Upper lobe of left lung (tissue), 6 donors: Measurements from ENCODE around the gene PARK7. TPM values are rescaled to one million over a fixed set of nuclear protein-coding genes. Genes with fewer than 3 reads are reported as not detected.

Source experiments
- ATAC-seq, 2 donors: fragments of 200-7000 bp; cut with Tn5 transposase; one replicate each; pipeline ENCODE4 v1.9.1; 2022; ENCODE audit warnings: mild to moderate bottlenecking in 2 of 2, moderate library complexity in 2 of 2; ENCODE audit not compliant: low FRiP score in 2 of 2
- DNase-seq, 2 donors: peaks; one replicate each; pipeline ENCODE4 v3.0.0-alpha.2; 2019 to 2020
- H3K27ac ChIP-seq, 4 donors: fragments of 200-600 bp; sonication (generic); one replicate each; pipeline ENCODE4 v1.5.1; 2016 to 2019
- H3K27me3 ChIP-seq, 4 donors: fragments of 200-600 bp; sonication (generic); one replicate each; pipeline ENCODE4 v1.5.1; 2017 to 2019
- H3K36me3 ChIP-seq, 4 donors: fragments of 200-600 bp; sonication (generic); one replicate each; pipeline ENCODE4 v1.5.1; 2016 to 2019
- H3K4me1 ChIP-seq, 4 donors: fragments of 200-600 bp; sonication (generic); one replicate each; pipeline ENCODE4 v1.5.1; 2018 to 2019
- H3K4me3 ChIP-seq, 4 donors: fragments of 200-600 bp; sonication (generic); one replicate each; pipeline ENCODE4 v1.5.1; 2017 to 2019; ENCODE audit warnings: mild to moderate bottlenecking in 2 of 4, moderate library complexity in 1 of 4
- H3K9me3 ChIP-seq, 4 donors: fragments of 200-600 bp; sonication (generic); one replicate each; pipeline ENCODE4 v1.5.1; 2018 to 2019
- EP300 ChIP-seq, 4 donors: sonication (generic); formaldehyde crosslinking; IDR thresholded peaks; one replicate each; pipeline ENCODE4 v1.5.1; 2017; ENCODE audit warnings: antibody characterized with exemption in 4 of 4, control low read depth in 2 of 4
- POLR2A ChIP-seq, 4 donors: fragments of 450-650 bp; IDR thresholded peaks; one replicate each; pipeline ENCODE4 v1.5.1; 2016 to 2017; ENCODE audit warnings: antibody characterized with exemption in 4 of 4, mild to moderate bottlenecking in 2 of 4
- POLR2AphosphoS5 ChIP-seq, 2 donors: sonication (generic); formaldehyde crosslinking; IDR thresholded peaks; one replicate each; pipeline ENCODE4 v1.5.1; 2017; ENCODE audit warnings: antibody characterized with exemption in 2 of 2
- WGBS, 2 donors: methylation state at CpG; one replicate each; pipeline ENCODE4 v1.1.5; 2017 to 2018; 5-methylcytosine and 5-hydroxymethylcytosine counted together
- total RNA-seq, 6 donors: library from RNA; depleted of rRNA in 4 of 6; stranded (reverse); fragments of >200 nt in 4 of 6; gene quantifications; one replicate each; pipeline versions ENCODE4 v1.1.0 to v1.2.1, GENCODE V29; 2016 to 2021
- TF ChIP-seq, protein P1 (sequence below), 6 experiments: fragments of 450-650 bp in 4 of 6; fragments of 200-600 bp in 2 of 6; sonication (generic) in 2 of 6; IDR thresholded peaks; one replicate each; pipeline ENCODE4 v1.5.1; 2016 to 2019; ENCODE audit warnings: antibody characterized with exemption in 6 of 6
- donor health status: DM: no; HTN: no; CAD: no; lungs with moderate emphysema.
- donor health status: DM: no; HTN: yes; CAD: no; lungs with severe emphysema.

PARK7 gene
- total RNA-seq, 6 donors from 2014 or later = 52.4 to 217 (median 130) TPM

- ATAC-seq = no peak
- peak overlapping the region in 1 of 4 donors; percentile 9 for H3K27ac ChIP-seq
- H3K36me3 ChIP-seq = peaks cover 14 to 59% (median 27%) of the 10 kb centered on the region in 4 donors
Measured at GRCh38 chr1:8013800-8014199, 52.3 kb downstream of the PARK7 start.

DNA sequence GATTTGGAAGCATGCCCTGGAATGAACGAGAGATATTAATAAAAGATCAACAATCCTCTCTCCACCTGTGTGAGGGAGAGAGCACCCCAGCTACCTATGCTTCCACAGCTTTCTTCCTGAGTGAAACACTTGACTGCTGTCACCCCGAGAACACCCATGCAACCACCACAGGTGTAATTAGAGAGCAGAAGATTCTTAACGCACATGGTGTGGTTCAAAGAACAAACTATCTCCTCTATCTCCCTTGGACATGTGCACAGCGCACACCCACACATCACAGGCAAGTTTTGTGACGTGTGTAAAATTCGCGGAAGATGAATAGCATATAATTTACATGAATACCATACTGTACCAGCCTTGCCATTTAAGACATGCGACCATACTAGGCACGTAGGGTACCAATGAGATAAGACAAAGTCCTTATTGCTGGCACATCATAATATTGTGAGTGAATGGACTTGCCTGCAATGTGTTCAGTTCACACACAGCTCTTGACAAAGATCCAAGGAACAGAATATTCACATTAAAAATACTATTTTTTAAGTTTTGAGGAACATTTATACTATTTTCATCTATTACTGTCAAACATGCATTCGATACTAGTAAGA, 53.0 kb downstream of the PARK7 start:
- TF ChIP-seq POLR2AphosphoS5 (IDR thresholded peaks at IDR 0.05) (no peak), POLR2A (IDR thresholded peaks at IDR 0.05) (no peak), EP300 (IDR thresholded peaks at IDR 0.05) (no peak)
- TF ChIP-seq, protein P1, sequence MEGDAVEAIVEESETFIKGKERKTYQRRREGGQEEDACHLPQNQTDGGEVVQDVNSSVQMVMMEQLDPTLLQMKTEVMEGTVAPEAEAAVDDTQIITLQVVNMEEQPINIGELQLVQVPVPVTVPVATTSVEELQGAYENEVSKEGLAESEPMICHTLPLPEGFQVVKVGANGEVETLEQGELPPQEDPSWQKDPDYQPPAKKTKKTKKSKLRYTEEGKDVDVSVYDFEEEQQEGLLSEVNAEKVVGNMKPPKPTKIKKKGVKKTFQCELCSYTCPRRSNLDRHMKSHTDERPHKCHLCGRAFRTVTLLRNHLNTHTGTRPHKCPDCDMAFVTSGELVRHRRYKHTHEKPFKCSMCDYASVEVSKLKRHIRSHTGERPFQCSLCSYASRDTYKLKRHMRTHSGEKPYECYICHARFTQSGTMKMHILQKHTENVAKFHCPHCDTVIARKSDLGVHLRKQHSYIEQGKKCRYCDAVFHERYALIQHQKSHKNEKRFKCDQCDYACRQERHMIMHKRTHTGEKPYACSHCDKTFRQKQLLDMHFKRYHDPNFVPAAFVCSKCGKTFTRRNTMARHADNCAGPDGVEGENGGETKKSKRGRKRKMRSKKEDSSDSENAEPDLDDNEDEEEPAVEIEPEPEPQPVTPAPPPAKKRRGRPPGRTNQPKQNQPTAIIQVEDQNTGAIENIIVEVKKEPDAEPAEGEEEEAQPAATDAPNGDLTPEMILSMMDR (IDR thresholded peaks at IDR 0.05) = no peak
- DNase-seq (no peak), ATAC-seq (no peak)
- H3K4me1 ChIP-seq = peaks cover 31 to 54% (median 50%) of the 10 kb centered on the region in 4 donors
- H3K36me3 ChIP-seq = peaks cover 14 to 52% (median 25%) of the 10 kb centered on the region in 4 donors
- no peaks in the 10 kb centered on the region for H3K27me3 ChIP-seq
- no peaks in the 10 kb centered on the region for H3K9me3 ChIP-seq
- no peak overlapping the region for H3K4me3 ChIP-seq
- H3K27ac ChIP-seq = peak overlapping the region; percentile 42 to 67 (median 60)
- WGBS, 2 donors = 83 to 84% methylated on average over 10 of the region's 10 CpGs

More at GRCh38 chr1:8013800-8014199, 52.3 kb downstream of the PARK7 start:
- H3K4me1 ChIP-seq = peaks cover 25 to 49% (median 44%) of the 10 kb centered on the region in 4 donors
- WGBS, 2 donors = 82 to 85% methylated on average over 6 of the region's 6 CpGs
- no peaks in the 10 kb centered on the region for H3K9me3 ChIP-seq
- no peaks in the 10 kb centered on the region for H3K27me3 ChIP-seq
- no peak overlapping the region for H3K4me3 ChIP-seq
- TF ChIP-seq EP300 (IDR thresholded peaks at IDR 0.05) = no peak
- no peak for TF ChIP-seq POLR2A (IDR thresholded peaks at IDR 0.05)
- TF ChIP-seq POLR2AphosphoS5 (IDR thresholded peaks at IDR 0.05) = no peak
- TF ChIP-seq, protein P1 (IDR thresholded peaks at IDR 0.05) = no peak
- no peak for DNase-seq

GRCh38 chr1:8015036-8015808, 53.7 kb downstream of the PARK7 start:
- peaks cover 14 to 47% (median 22%) of the 10 kb centered on the region in 4 donors for H3K36me3 ChIP-seq
- no peaks in the 10 kb centered on the region for H3K9me3 ChIP-seq
- no peaks in the 10 kb centered on the region for H3K27me3 ChIP-seq
- no peak for TF ChIP-seq POLR2A (IDR thresholded peaks at IDR 0.05)
- TF ChIP-seq, protein P1 (IDR thresholded peaks at IDR 0.05) = peak; percentile 32 to 84 (median 71)
- peak; percentile 73 to 86 for ATAC-seq
- H3K4me1 ChIP-seq = peaks cover 38 to 58% (median 57%) of the 10 kb centered on the region in 4 donors
- WGBS, 2 donors = 19 to 27% methylated on average over 8 of the region's 8 CpGs
- H3K27ac ChIP-seq = peak overlapping the region; percentile 42 to 67 (median 60)
- DNase-seq = no peak
- no peak overlapping the region for H3K4me3 ChIP-seq

- 40 to 50% methylated on average over 2 of the region's 2 CpGs for WGBS, 2 donors
- TF ChIP-seq EP300 (IDR thresholded peaks at IDR 0.05) (no peak), POLR2A (IDR thresholded peaks at IDR 0.05) (no peak), POLR2AphosphoS5 (IDR thresholded peaks at IDR 0.05) (no peak)
- H3K4me3 ChIP-seq = no peak overlapping the region
Measured at GRCh38 chr1:8015809-8016165, 54.3 kb downstream of the PARK7 start.

DNA sequence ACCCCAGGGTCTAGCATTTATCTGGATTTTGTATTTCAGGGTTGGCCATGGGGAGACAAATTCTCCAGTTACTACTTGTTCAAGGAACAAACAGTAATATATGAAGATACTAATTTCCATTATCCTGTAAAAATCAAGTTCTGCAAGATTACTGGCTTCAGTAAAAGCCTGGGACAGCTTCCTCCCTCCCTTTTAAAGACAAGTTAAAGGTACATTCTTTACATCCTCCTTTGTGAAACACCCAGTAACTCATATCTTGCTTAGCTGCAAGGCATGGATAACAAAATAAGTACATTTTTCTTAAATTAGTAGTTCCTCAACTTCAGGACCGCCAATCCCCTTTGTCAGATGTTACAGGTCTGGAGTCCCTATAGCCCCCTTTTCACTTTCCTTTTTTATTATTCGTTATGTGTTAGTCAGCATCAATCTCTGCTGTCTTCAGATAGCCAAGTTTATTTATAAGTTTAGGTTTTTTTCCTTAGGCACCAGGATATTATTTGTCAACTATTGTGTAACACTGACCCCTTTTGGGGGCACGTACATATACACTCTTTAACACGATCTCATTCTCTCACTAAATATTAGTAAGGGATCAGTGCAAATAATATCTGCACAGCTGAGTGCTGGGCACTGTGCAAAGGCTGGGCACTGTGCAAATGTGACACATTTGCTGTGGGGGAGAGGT, 54.8 kb downstream of the PARK7 start:
- ATAC-seq = no peak
- Histone ChIP-seq H3K27me3 (no peaks in the 10 kb centered on the region), H3K4me1 (peaks cover 44 to 67% (median 62%) of the 10 kb centered on the region in 4 donors), H3K27ac (peak overlapping the region; percentile 42 to 67 (median 58)), H3K4me3 (no peak overlapping the region), H3K9me3 (no peaks in the 10 kb centered on the region), H3K36me3 (peaks cover 14 to 36% (median 19%) of the 10 kb centered on the region in 4 donors)
- TF ChIP-seq, protein P1 (IDR thresholded peaks at IDR 0.05) = no peak
- TF ChIP-seq POLR2AphosphoS5 (IDR thresholded peaks at IDR 0.05) = no peak
- no peak for TF ChIP-seq POLR2A (IDR thresholded peaks at IDR 0.05)
- no peak for TF ChIP-seq EP300 (IDR thresholded peaks at IDR 0.05)
- no peak for DNase-seq
- 31 to 36% methylated on average over 4 of the region's 4 CpGs for WGBS, 2 donors

More at GRCh38 chr1:8015809-8016165, 54.3 kb downstream of the PARK7 start:
- H3K27ac ChIP-seq = peak overlapping the region; percentile 42 to 67 (median 60)
- ATAC-seq (peak in 1 of 2 donors; percentile 85), DNase-seq (peak in 1 of 2 donors; percentile 29)
- peaks cover 40 to 64% (median 62%) of the 10 kb centered on the region in 4 donors for H3K4me1 ChIP-seq
- H3K36me3 ChIP-seq = peaks cover 14 to 41% (median 21%) of the 10 kb centered on the region in 4 donors
- no peaks in the 10 kb centered on the region for H3K9me3 ChIP-seq
- no peaks in the 10 kb centered on the region for H3K27me3 ChIP-seq
